NCI-H345 treated with DMSO at 0.1 percent for 48 hours (cell line): ENCODE measurements around the gene ALDH1A3.

Experiments
- DNase-seq: peaks from one replicate; lab custom pipeline; 2025; ENCODE audit not compliant: unreplicated experiment; lab: John Stamatoyannopoulos, UW

ALDH1A3 gene

GRCh38 chr15:100925480-100925879 lies 45.8 kb downstream of the ALDH1A3 start:
- no peak for DNase-seq

DNA sequence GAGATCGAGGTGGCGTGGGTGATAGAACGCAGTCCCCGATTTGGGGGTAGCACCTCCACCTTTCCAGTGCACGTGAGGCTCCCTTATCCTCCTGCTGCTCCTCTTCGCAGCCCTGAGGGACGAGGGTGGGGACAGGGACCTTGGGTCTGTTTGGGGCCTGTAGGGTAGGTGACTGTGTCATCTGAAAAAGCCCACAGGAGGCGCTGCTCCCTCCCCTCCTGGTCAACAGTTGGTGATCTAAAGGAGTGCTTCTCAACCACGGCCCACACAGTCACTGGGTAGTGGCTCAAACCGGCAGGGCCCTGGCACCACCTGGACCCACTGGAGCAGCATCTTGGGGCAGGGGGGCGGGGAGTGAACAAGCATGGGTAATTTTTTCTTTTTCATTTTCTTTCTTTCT lies 46.6 kb downstream of the ALDH1A3 start:
- DNase-seq = no peak

DNA sequence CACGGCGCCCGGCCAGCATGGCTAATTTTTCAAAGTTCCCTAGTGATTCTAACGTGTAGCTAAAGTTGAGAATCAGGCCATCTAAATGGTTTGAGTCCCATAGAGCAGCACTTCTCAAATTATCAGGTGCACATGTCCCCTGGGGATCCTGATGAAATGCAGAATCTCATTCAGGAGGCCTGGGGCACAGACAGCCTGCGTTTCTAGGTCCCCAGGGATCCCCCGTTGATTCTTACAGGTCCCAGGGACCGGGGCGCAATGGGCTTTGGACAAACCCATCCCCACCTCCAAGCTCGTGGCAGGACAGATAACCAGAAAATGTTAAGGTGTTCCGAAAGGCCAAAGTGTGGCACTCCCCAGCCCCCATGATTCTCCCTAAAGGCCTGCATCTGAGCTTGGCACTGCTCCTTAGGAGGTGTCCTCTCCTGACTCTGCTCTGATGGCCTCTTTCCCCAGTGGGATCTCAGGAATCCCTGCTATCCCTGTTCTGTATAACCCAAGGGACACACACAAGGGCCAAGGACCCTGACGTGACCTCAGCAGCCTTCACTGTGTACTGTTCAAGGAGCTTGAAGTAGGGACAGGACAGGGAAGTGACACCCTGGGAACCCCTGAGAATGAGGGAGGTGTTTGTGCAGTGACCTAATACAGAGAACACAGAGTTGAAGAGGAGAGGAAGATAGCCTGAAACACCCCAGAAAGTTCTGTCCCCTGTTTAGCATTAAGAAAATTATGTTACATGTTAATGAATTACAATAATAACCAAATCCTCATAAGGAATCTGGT lies 47.5 kb downstream of the ALDH1A3 start:
- DNase-seq = no peak

DNA sequence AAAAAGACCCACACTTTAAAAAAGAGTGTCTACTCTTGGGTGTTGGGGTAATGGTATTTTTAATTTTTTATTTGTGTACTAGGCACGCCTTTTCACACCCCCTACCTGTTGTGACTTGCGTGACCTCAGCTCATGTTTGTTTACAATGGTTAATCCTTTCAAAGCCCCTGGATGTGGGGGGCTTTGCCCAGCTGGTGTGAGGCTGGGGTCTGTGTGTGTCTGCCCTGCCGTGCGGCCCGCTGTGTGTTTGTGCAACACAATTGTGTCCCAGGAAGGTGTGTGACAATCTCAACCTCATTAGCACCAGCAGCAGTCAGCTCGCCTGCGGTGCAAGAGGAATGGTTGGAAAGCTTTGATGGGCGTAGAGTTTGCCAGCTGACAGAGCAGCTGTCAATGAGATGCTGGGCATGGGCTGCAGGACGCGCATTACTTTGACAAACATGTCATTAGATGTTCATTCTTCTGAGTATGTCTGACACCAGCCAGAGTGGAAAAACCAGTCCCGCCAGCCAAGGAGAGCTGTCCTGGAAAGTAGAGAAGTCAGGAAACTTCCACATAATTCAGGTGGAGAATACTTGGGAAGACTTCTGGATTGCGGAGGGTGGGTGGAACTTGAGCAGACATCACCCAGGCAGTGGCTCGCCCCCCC lies 49.1 kb downstream of the ALDH1A3 start:
- DNase-seq = peak; percentile 61

GRCh38 chr15:100929641-100930042 lies 50.0 kb downstream of the ALDH1A3 start:
- DNase-seq = peak; percentile 1

DNA sequence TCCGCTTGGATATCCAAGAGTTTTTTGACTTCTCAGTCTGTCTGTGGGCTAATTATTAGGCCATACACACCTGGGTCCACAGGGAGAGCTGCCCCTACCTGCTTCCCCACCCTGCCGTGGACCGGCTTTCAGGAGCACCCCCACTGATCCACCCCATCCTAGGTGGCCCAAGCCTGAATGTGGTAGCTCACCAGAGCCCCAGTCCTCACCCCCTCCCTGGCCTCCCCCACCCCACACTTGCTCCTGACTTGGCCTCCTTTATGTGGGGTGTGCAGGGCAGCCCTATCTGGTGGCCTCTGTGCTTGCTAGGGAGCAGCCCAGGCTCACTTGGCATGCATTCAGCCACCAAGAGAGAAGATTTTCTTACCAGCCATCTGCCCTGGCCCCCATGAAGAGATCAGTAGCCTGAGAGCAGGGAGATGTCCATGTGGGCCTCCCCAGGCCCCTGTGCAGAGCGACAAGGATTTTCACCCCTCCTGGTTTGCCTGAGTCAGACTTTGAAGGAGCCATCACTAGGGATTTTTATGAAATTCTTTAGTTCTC lies 50.7 kb downstream of the ALDH1A3 start:
- no peak for DNase-seq

DNA sequence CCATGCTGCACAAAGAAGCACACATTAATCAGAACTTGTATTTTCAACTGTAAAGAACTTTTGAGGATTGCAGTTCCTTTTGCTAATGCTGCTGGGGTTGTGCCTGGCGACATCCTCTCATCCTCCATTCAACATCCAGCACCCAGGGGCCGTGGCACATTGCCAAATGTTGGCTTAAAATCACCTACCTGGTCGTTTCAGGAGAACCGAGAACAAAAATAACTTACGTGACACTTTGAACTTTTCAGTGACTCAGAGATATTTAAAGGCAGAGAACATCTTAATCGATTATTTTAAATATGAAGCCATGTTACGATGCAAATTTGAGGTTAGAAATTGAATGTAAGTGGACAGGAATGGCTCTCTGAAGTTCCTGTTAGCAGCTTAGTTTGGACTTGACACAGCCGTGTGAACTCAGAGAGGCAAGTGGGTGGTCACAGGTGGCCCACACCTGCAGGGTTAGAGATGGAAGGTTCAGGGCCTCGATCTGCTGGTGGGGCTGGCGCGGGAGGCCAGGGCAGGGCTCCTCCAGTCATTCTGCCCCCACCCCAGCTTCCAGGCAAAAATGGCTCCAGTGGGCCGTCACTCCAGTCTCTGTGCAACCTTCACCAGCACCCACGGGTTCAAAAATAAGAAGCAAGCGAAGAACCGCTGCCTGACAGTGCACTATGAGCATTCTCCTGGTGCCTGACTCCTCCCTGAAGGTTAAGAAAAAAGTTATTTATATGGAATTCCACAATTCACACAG lies 51.7 kb downstream of the ALDH1A3 start:
- peak; percentile 4 for DNase-seq

DNA sequence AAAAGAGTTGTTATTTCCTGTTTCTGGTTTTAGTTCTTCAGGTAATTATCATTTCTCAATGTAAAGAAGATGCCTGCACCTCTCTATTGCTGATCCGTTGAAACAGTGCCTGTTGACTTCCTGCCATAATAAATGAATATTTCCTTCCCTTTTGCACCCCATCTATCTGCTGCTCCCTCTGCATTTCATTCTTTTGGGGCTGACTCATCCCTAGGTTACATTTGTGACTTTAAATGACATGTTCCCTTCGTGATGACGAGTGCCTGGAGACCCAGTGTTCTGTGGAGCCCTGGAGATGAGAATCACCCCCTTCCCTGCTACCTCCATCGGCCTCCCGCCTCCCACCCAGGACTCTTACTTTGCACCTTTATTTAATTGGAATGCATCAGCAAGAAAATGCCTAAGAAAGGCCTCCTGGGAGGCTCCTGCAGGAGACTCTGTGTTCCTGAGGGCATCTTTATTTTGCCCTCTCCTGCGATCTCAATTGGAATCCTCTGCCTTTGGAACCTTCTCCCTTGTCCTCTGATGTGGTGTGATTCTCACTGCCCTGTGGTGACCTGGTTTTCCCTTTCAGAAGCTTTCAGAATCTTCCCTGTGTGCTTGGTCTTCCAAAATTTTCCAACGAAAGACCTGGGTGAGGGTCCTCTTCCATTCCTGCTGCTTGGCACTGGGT lies 53.2 kb downstream of the ALDH1A3 start:
- no peak for DNase-seq

- DNase-seq = no peak
These were observed 54.5 kb downstream of the ALDH1A3 start for GRCh38 chr15:100934166-100934565.

- no peak for DNase-seq
These were observed 55.1 kb downstream of the ALDH1A3 start for GRCh38 chr15:100934726-100935125.

DNA sequence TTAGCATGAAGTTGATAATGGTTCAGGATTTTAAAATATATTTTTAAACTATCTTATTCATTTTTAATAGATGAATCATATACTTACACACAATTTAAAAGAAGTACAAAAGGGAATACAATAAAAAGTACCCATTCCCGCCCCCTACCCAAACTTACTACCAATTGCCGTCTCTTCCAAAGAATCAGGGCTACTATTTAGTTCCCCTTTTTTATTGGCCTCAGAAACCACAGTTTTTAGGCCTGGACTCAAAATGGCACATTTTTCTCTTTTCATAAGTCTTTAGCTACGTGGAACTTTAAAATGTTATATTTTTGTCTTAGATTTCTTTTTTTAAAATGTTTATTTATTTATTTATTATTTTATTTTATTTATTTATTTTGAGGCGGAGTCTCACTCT lies 57.5 kb downstream of the ALDH1A3 start:
- no peak for DNase-seq

- no peak for DNase-seq
These were observed 60.2 kb downstream of the ALDH1A3 start for GRCh38 chr15:100939791-100940190.

GRCh38 chr15:100940767-100941379 lies 61.2 kb downstream of the ALDH1A3 start:
- no peak for DNase-seq

GRCh38 chr15:100941536-100941935 lies 61.9 kb downstream of the ALDH1A3 start:
- no peak for DNase-seq

DNA sequence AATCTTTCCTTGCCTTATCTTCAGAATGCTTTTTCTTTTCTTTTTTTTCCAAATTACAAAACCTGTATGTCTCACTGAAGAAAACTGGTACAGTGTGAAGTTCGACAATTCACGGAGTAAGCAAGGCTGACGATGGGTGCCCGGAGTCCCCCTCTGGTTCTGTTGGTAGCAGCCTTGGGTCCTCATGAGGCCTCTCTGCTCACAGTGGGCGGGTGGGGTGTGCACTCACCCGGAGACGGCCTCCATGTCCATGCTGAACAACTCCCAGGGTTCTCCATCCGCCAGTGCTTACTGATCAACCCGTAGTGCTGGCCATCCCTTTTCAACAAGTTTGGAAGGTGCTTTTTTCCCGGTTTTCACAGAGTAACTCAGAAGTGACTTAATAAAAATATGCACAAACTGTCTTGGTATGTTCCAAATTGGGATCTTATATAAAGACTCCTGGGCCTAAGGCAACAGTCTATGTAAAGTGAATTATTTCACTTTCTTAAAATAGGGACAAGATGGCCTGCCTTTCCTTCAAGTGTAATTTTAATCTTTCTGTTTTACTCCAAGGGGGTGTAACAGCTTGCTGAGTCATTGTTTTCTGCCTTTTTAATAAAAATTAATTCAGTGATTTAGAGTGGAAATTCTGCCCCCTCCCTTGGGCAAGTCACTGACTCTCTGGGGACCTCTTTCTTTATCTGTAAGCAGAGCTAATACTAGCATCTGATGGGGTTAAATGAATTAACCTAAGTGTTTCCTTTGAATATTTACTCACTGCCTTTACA lies 63.2 kb downstream of the ALDH1A3 start:
- no peak for DNase-seq

GRCh38 chr15:100944244-100944895 lies 64.7 kb downstream of the ALDH1A3 start:
- DNase-seq = no peak

DNA sequence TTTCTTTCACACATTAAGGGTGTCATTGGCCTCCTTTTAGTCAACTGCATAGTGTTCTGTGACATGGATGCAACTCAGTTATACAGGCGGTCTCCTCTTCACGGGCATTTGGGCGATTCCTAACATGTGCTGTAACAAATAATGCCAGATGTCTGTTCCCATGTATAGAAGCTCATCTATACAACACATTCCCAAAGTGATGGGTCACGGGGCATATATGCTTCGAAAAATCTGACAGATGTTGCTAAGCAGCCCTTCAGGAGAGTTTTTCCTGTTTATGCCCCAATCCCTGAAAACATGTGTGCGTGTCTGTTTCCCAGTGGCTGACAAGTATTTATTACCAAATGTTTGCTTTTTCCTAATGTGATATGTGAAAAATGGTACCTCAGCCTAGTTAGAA lies 65.4 kb downstream of the ALDH1A3 start:
- DNase-seq = no peak

DNA sequence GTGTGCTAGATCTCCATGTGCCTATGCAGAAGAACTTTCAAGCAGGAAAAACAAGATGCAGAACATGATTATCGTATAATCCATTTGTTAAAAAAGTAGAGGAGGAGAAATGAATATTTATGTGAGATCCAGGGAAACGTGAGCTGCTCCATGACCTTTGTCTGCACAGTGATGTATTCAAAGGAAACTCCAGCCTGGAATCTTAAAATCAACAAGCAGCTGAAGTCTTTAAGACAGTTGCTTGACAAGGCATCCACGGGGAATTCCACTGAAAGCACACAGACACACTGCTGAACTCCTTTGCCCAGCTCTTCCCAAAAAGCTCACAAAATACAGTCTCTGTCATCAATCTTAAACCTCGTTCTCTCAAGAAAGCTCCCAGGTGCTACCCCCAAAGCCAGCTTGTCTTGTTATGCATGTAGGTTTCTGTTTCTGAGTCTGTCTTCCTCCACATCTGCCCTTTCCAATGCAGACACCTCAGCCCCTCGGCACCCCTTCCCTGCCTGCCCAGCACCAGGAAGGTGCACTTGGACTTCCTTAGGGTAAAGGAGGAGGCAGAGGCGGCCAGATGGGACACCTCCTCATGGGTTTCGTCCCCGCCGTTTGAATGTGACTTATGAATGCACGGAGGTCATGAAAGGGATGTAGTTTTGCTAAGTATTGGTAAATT lies 68.3 kb downstream of the ALDH1A3 start:
- no peak for DNase-seq

DNA sequence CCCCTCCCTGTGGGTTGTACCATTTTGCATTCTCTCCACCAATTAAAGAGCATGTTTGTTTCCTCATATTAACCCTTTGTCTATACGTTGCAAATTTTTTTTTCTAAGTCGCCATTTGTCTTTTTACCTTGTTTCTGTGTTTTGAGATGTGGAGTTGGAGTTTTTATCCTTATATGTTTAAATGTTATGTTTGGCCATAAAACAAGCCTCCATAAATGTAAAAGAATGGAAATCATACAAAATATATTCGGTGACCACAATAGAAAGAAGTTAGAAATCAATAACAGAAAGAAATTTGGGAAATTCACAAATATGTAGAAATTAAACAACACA lies 68.8 kb downstream of the ALDH1A3 start:
- DNase-seq = no peak
